NCI-H446 treated with DMSO at 0.1 percent for 48 hours (cell line): ENCODE data around the gene PDCD7.
"Not testable (repeated sequence)": the region's sequence is repeated elsewhere in the genome, so short reads cannot be mapped to it uniquely, and the experiment has no call there.

Experiments
- DNase-seq: peaks from one replicate; lab custom pipeline; 2025; lab: John Stamatoyannopoulos, UW

Gene PDCD7

GRCh38 chr15:65115542-65115941 lies 18.1 kb downstream of the PDCD7 start:
- no peak for DNase-seq

GRCh38 chr15:65115086-65115485 lies 18.5 kb downstream of the PDCD7 start, which contains the start of gene UBAP1L:
Gene UBAP1L, minus strand, starts transcription at chr15:65115200. Its CDS starts 8,985 bp downstream, at chr15:65106215.
- no peak for DNase-seq

GRCh38 chr15:65110676-65111292 lies 22.8 kb downstream of the PDCD7 start:
- DNase-seq = no peak

GRCh38 chr15:65106011-65106590 lies 27.5 kb downstream of the PDCD7 start:
- no peak for DNase-seq

- no peak for DNase-seq
Observed at GRCh38 chr15:65105038-65105437, 28.6 kb downstream of the PDCD7 start.

GRCh38 chr15:65102912-65103311 lies 30.7 kb downstream of the PDCD7 start:
- no peak for DNase-seq

- no peak for DNase-seq
Observed at GRCh38 chr15:65101891-65102708, 31.5 kb downstream of the PDCD7 start.

GRCh38 chr15:65101411-65101890 lies 32.2 kb downstream of the PDCD7 start:
- DNase-seq = no peak

GRCh38 chr15:65100442-65100841 lies 33.2 kb downstream of the PDCD7 start:
- DNase-seq = no peak

GRCh38 chr15:65099801-65100200 lies 33.8 kb downstream of the PDCD7 start:
- DNase-seq = not testable (repeated sequence)

GRCh38 chr15:65099336-65099735 lies 34.3 kb downstream of the PDCD7 start:
- no peak for DNase-seq

GRCh38 chr15:65097651-65098263 lies 35.9 kb downstream of the PDCD7 start:
- no peak for DNase-seq

- DNase-seq = no peak
Observed at GRCh38 chr15:65096481-65097385, 36.9 kb downstream of the PDCD7 start.

GRCh38 chr15:65095747-65096104 lies 37.9 kb downstream of the PDCD7 start:
- DNase-seq = no peak

GRCh38 chr15:65095011-65095746 lies 38.4 kb downstream of the PDCD7 start:
- DNase-seq = no peak

GRCh38 chr15:65094294-65094995 lies 39.2 kb downstream of the PDCD7 start:
- no peak for DNase-seq

GRCh38 chr15:65093793-65094170 lies 39.8 kb downstream of the PDCD7 start:
- DNase-seq = not testable (repeated sequence)

- DNase-seq = no peak
Observed at GRCh38 chr15:65092911-65093792, 40.5 kb downstream of the PDCD7 start.
